Left lobe of liver (tissue), 2 donors: ENCODE data around the gene MRPS6. TPM values are rescaled to one million over a fixed set of nuclear protein-coding genes. Genes with fewer than 3 reads are reported as not detected.

ENCODE experiments used
- ATAC-seq: fragments of 200-7000 bp; cut with Tn5 transposase; one replicate; pipeline ENCODE4 v1.9.1; 2020; ENCODE audit warnings: mild to moderate bottlenecking, moderate library complexity
- DNase-seq: peaks from one replicate; pipeline ENCODE4 v3.0.0-alpha.2; 2020; ENCODE audit warnings: low spot score
- total RNA-seq: library from RNA; stranded (reverse); gene quantifications from one replicate; pipeline ENCODE4 v1.2.1, GENCODE V29; 2021
- donor health status: DM: no; HTN: no; CAD: no; lungs with moderate emphysema.
- donor health status: DM: no; HTN: yes; CAD: no.

The MRPS6 gene
- total RNA-seq, 1 donor from 2014 or later = 26.2 TPM

GRCh38 chr21:34174470-34174869 lies 101.1 kb downstream of the MRPS6 start:
- ATAC-seq = no peak
- DNase-seq = no peak

GRCh38 chr21:34176448-34176847 lies 103.1 kb downstream of the MRPS6 start:
- no peak for DNase-seq

DNA sequence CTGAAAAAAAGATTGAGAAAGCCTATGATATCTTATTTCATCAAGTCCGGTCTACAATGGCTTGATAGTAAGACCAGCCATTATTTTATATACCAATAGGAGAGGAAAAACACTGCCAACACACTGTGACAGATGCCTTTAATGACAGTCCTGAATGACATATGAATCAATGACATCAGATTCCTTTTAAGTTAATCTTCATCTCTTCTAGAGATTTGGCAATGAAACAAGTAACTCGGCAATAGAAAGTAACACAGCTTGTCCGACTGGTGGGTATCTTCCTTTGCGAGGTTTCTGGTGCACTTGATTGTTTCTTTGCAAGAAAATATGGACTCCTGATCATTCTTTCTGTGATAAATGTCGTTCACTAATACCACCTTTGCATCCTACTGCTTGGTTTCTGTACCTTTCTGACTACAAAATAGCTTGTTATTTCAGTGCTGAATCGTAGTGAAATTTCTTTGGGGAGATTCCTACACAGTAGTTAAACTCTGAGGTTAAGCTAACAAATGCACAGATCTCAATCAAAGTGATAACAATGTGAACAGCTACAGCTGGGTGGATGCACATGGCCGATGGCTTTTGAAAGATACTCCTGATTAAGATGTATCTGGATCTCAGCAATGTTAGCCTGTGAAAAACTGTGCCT lies 104.7 kb downstream of the MRPS6 start:
- no peak for DNase-seq
- ATAC-seq = no peak

More at GRCh38 chr21:34176448-34176847, 103.1 kb downstream of the MRPS6 start:
- no peak for ATAC-seq

DNA sequence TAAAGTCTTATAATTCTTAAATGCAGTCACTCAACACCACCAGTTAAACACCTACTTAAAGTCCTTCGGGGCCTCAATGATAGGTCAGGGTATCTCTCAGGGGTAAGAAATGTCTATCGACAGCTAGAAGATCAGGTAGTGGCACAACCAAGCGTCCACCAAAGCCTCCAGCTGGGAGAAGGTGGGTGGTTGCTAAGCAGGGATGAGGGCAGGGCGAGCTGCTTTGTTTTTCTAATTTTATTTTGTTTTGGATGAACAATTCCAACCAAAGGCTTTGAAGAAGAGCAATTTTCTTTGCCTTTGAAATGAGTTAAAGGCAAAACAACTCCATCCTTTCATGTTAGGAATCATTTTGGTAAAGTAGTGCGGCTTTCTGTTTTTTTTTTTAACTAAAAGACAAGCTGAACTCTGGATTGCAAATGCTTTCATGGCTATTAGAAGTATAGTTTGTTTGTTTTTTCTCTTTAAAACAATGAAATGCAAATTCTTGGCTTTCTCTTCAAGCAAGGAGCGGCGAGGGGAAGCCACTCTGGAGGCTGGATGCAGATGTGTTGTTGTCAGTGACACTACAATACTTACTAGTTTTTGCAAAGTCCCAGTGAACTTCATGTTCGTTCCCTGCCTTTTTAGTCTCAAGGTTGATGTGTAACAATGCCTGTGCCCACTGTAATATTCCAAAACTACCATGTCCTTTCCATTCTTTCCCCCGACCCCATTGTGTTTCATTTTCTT lies 106.0 kb downstream of the MRPS6 start:
- DNase-seq (no peak), ATAC-seq (no peak)

GRCh38 chr21:34180407-34180806 lies 107.0 kb downstream of the MRPS6 start:
- DNase-seq = no peak
- ATAC-seq = no peak

GRCh38 chr21:34180826-34181359 lies 107.5 kb downstream of the MRPS6 start:
- DNase-seq (no peak), ATAC-seq (peak; percentile 70)

DNA sequence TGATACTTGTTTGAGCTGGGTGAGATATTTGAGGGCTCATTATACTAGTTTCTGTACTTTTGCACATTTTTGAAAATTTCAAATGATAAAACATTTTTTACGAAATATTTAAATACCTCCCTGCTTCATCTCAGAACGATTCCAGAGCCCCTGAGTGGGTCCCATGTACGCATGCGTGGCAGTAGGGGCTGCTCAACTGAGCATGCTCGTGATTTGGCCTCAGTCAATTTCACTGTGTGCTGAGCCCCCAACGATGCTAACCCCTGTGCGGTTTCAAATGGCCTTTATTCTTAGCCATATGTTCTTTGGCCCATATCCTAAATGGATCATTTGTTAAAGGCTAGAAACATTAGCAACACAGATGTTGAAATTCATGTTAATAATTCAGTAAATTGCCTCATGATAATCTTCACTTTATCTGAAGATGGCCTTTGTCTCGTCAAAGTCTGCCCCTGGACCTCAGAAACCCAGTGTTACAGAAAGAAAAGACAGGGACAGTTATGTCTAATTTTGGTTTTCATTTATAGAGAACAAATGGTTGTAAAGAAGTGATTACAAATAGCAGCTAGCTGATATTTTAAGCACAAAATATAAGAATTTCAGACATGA lies 108.2 kb downstream of the MRPS6 start:
- ATAC-seq (peak; percentile 13), DNase-seq (no peak)

- DNase-seq = no peak
Measured at GRCh38 chr21:34182436-34182835, 109.1 kb downstream of the MRPS6 start.

GRCh38 chr21:34183331-34183928 lies 110.1 kb downstream of the MRPS6 start:
- no peak for ATAC-seq
- no peak for DNase-seq

More at GRCh38 chr21:34182436-34182835, 109.1 kb downstream of the MRPS6 start:
- no peak for ATAC-seq

- ATAC-seq (no peak), DNase-seq (no peak)
Measured at GRCh38 chr21:34184232-34184631, 110.9 kb downstream of the MRPS6 start.

DNA sequence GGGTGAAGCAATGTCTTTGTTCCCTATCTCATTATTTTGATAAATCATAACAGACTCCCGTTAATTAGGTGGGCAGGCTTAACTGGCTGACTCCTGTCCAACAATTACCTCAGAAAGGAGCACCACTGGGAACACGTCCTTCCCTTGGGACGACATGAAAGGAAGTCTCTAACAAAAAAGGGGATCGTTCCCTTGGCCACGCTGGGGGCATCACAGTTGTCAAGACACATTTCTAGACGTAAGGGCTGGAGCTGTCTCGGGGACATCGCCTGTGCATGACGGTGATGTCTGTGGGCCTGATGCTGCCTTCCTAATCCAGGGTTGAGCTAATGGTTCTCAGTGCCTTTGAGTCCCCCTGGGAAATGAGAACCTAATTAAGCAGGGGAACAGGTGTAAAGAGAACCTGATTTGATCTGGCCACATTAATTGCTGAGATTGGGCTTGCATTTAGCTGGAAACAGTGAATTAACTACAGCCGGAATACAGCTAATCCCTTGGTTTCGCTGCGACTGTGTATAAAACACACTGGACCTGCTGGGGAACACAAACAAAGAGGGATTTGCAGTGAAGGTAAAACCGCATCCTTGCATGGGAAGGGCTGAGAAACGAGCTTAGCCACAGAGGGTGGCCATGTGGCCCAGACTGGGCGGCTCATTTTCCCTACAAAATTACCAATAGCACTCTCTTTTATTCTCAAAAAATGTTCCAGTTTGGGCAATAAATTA lies 111.8 kb downstream of the MRPS6 start:
- DNase-seq (no peak), ATAC-seq (no peak)

- ATAC-seq (no peak), DNase-seq (no peak)
Measured at GRCh38 chr21:34186109-34186719, 112.8 kb downstream of the MRPS6 start.

DNA sequence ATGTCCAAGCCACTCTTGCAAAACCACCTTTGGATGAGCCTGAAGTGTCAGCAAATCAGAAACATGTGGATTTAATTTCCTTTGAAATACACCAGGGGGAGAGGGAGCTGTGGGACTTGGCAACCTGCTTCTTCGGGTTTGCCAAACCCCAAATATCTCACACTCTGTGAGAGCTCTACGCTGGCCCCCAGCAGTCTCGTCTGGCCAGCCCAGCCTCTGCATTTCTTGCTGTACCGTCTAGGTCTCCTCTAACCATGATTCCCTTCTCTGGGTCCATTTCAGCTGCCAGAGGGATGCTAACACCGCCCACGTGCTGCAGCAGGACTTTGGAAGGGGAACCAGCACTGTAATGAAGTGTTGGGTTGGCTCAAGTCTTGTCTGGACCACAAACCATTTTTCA lies 114.6 kb downstream of the MRPS6 start:
- no peak for DNase-seq
- ATAC-seq = no peak

DNA sequence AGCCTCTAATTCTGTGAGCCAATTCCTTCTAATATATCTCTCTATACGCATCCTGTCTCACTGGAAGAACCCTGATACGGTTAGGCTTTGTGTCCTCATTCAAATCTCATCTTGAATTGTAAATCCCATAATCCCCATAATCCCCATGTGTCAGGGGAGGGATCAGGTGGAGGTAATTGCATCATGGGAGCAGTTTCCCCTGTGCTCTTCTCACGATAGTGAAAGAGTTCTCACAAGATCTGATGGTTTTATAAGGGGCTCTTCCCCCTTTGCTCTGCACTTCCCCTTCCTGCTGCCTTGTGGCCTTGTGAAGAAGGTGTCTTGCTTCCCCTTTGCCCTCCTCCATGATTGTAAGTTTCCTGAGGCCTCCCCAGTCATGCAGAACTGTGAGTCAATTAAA lies 116.1 kb downstream of the MRPS6 start:
- no peak for ATAC-seq
- no peak for DNase-seq

- ATAC-seq = no peak
- DNase-seq = no peak
Measured at GRCh38 chr21:34190576-34191321, 117.4 kb downstream of the MRPS6 start.

- ATAC-seq (no peak), DNase-seq (no peak)
Measured at GRCh38 chr21:34191876-34192275, 118.5 kb downstream of the MRPS6 start.
